ENCODE measurements around the gene OAS2.

OAS2 gene

DNA sequence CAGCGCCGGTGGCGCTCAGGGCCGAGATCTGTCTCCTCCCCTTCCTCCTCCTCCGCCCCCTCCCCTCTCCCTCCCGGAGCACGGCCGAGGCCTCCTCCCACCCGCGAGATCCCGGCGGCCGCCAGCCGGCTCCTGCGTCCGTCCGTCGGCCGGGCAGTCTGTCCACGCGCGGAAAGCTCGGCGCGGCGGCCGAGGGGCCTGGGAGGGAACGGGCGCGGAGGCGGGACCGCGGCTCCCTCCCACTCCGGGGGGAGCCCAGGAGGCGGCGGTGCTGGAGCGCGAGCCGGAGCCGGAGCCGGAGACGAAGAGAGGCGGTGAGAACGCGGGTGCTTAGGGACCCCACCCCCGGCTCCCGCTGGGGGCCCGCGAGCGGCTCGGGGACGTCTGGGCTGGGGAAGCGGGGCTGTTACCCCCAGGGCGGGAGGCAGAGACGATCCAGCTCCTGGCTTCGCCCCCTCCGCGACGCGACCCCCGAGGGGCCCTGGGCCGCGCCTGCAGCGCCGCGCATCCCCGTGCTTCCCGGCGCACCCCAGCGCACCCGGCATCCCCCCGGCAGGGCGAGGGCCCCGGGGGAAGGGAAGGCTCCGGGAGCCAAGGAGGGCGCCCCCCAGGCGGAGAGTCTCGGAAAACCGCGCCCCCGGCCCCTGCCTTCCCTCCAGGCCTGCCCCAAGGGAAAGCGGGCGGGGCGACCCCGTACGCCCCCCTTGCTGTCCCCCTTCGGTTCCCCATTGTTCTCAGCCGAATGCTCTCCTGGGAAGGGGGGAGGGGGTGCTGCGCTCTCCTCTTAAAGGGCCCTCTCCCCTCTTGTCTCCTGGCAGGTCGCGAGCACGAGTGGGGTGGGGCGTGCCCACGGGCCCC is 78.5 kb downstream of the OAS2 start, which contains the start of gene DTX1:
Gene DTX1, plus strand, starts transcription at position 100 of the 858 bp plus-strand sequence. CDS start 1,463 bp downstream, outside the sequence.
- CTCF ChIA-PET, result no interaction called here

DNA sequence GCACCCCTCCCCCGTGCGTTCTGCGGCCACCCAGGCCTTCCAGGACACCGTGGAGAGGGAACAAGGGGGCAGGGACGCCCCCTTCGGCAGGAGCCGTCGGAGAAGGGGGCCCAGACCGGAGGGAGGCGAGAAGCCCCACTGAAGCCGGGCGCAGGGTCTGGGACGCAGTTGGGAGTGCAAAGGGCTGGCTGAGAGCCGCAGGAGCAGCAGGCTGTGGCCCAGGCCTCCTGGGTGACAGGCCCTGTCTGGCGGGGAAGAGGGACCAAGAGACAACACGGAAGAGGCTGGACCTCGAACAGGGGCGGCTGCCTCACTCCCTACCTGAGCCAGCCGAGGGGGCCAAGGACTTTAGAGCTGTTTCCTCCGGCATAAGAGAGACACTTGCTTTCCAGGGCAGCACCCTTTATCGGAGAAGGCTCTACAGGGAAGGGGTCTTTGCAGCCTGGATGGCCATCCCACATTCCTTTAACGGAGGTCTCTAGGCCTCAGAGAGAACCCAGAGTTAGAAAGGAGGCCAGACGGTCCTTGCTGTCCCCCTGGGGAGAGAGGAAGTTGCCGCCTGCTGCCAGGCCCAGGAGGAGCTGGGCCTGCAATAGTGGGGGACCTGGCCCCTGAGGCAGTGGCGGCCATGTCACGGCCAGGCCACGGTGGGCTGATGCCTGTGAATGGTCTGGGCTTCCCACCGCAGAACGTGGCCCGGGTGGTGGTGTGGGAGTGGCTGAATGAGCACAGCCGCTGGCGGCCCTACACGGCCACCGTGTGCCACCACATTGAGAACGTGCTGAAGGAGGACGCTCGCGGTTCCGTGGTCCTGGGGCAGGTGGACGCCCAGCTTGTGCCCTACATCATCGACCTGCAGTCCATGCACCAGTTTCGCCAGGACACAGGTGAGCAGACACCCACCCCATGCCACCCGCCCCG is 79.5 kb downstream of the OAS2 start:
- CTCF ChIA-PET, result interaction anchor here (0.9 kb wide), 1 partner anchor 202 kb away, joined by 6 read pairs; no protein-coding TSS in a partner anchor
- H3K27ac ChIP-seq, result no peak overlapping the region
- no peak for DNase-seq (ENCODE audit: low spot score)
- TF ChIP-seq, protein P1, sequence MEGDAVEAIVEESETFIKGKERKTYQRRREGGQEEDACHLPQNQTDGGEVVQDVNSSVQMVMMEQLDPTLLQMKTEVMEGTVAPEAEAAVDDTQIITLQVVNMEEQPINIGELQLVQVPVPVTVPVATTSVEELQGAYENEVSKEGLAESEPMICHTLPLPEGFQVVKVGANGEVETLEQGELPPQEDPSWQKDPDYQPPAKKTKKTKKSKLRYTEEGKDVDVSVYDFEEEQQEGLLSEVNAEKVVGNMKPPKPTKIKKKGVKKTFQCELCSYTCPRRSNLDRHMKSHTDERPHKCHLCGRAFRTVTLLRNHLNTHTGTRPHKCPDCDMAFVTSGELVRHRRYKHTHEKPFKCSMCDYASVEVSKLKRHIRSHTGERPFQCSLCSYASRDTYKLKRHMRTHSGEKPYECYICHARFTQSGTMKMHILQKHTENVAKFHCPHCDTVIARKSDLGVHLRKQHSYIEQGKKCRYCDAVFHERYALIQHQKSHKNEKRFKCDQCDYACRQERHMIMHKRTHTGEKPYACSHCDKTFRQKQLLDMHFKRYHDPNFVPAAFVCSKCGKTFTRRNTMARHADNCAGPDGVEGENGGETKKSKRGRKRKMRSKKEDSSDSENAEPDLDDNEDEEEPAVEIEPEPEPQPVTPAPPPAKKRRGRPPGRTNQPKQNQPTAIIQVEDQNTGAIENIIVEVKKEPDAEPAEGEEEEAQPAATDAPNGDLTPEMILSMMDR (conservative IDR thresholded peaks at IDR 0.05; ENCODE audit: low read depth), result no peak
- POLR2A ChIA-PET (ENCODE audit: low non-redundant PET), result no interaction called here

More for the DNA sequence above, 78.5 kb downstream of the OAS2 start, which contains the start of gene DTX1:
- POLR2A ChIA-PET (ENCODE audit: low non-redundant PET), result no interaction called here
- no peak within 1 kb of the TSS for H3K27ac ChIP-seq
- TF ChIP-seq, protein P1 (conservative IDR thresholded peaks at IDR 0.05; ENCODE audit: low read depth), result no peak
- no peak for DNase-seq (ENCODE audit: low spot score)

DNA sequence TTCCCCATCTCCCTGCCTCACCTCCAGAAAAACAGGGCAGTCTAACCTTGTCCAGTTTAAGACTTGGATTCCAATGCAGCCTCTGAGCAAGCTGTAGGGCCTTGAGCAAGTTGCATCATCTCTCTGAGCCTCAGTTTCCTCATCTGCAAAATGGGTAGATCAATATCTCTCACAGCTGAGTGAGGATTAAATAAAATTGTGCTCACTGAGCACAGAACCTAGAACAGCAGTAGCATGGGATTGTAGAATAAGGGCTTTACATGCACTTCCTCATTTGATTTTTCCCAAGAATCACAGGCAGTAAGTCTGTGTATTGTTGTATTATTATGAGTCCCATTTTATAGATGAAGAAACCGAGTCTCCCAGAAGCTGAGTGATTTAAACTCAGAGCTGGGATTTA is 80.2 kb downstream of the OAS2 start:
- H3K27ac ChIP-seq, result no peak overlapping the region

DNA sequence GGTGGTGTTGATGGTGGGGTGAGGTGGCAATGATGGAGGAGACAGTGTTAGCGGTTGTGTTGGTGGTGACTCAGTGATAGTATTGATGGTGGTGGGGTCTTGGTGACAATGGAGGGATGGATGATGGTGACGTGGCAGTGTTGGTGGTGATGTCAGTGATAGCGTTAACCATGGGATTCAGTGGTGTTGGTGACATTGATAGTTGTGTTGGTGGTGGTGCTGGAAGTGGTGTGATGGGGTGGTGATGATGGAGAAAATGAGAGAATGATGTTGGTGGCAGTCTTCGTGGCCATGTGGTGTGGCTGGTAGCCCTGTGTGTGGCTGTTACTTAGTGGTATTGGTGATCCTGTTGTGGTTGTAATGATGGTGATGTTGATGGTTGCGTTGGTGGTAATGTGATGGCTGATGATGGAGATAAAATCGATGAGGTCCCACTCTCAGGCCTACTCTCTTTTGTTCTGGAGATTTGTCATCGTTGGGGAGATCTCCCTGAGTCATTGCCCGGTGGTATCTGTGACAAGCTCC is 80.8 kb downstream of the OAS2 start:
- POLR2A ChIA-PET (ENCODE audit: low non-redundant PET), result no interaction called here
- H3K27ac ChIP-seq, result no peak overlapping the region
- CTCF ChIA-PET, result interaction anchor here (0.9 kb wide), 1 partner anchor 203 kb away, joined by 6 read pairs; no protein-coding TSS in a partner anchor
- no peak for DNase-seq (ENCODE audit: low spot score)
- TF ChIP-seq, protein P1 (conservative IDR thresholded peaks at IDR 0.05; ENCODE audit: low read depth), result no peak

More for the DNA sequence above, 80.2 kb downstream of the OAS2 start:
- DNase-seq (ENCODE audit: low spot score), result no peak
- CTCF ChIA-PET, result interaction anchor here (0.9 kb wide), 1 partner anchor 203 kb away, joined by 6 read pairs; no protein-coding TSS in a partner anchor
- TF ChIP-seq, protein P1 (conservative IDR thresholded peaks at IDR 0.05; ENCODE audit: low read depth), result no peak
- POLR2A ChIA-PET (ENCODE audit: low non-redundant PET), result no interaction called here

DNA sequence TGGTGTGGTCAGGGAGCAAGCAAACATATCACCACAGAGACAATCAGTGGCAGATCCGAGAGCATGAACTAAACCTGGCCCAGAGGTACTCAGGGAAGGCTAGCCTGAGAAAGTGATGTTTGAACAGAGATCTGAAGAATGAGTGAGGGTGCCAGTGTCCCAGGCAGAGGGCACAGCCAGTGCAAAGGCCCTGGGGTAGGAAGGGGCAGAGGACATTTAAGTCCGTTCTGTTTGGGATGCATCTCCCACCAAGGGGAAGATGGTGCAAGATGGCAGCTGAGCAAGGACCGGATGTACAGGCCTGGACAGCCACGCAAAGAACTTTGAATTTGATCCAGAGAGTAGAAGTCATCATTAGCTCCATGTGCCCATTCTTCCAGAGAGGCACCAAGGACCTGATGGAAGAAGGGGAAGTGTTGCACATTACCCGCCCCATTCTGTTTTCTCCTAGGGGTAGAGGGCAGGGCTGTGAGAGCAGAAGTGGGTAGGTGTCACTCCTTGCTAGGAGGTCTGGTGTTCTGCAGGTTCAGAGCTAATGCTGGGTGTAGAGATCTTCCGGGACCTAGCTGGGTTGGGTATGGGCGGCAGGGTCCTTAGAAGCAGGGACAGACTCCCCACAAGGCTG is 82.1 kb downstream of the OAS2 start:
- DNase-seq (ENCODE audit: low spot score), result no peak
- TF ChIP-seq, protein P1 (conservative IDR thresholded peaks at IDR 0.05; ENCODE audit: low read depth), result no peak
- POLR2A ChIA-PET (ENCODE audit: low non-redundant PET), result no interaction called here
- CTCF ChIA-PET, result no interaction called here
- H3K27ac ChIP-seq, result no peak overlapping the region
